Tibial artery (tissue), 4 donors: ENCODE data around the gene TP53I11.

Experiments used
- DNase-seq, 2 donors: peaks; one replicate each; pipeline ENCODE4 v3.0.0-alpha.2; 2019
- H3K27ac ChIP-seq, 2 donors: fragments of 200-600 bp; sonication (generic) in 1 of 2; 1 replicate in 1 of 2; 2 replicates in 1 of 2; pipeline ENCODE4 v1.5.1; 2018 to 2019; ENCODE audit warnings: mild to moderate bottlenecking in 1 of 2
- H3K27me3 ChIP-seq, 2 donors: fragments of 200-600 bp; sonication (generic) in 1 of 2; one replicate each; pipeline versions ENCODE4 v1.5.1 to v1.6.0; 2016 to 2019
- H3K36me3 ChIP-seq, 3 donors: fragments of 200-600 bp; sonication (generic) in 2 of 3; one replicate each; pipeline ENCODE4 v1.5.1; 2016 to 2019; ENCODE audit warnings: mild to moderate bottlenecking in 2 of 3
- H3K4me1 ChIP-seq, 4 donors: fragments of 200-600 bp; sonication (generic) in 2 of 4; 1 replicate in 3 of 4; 2 replicates in 1 of 4; pipeline ENCODE4 v1.5.1; 2016 to 2019
- H3K4me3 ChIP-seq, 2 donors: fragments of 200-600 bp; sonication (generic) in 1 of 2; 1 replicate in 1 of 2; 2 replicates in 1 of 2; pipeline ENCODE4 v1.5.1; 2018 to 2019; ENCODE audit warnings: mild to moderate bottlenecking in 2 of 2
- H3K9me3 ChIP-seq, 3 donors: fragments of 200-600 bp; sonication (generic) in 1 of 3; one replicate each; pipeline ENCODE4 v1.5.1; 2016 to 2019
- CTCF ChIP-seq, 2 experiments: fragments of 200-600 bp in 1 of 2; fragments of 450-650 bp in 1 of 2; IDR thresholded peaks; one replicate each; pipeline ENCODE4 v1.5.1; 2017 to 2019; ENCODE audit warnings: antibody characterized with exemption in 2 of 2, mild to moderate bottlenecking in 1 of 2, moderate library complexity in 1 of 2
- intact Hi-C: fragments of 100-400 bp; cut with DNase I; formaldehyde crosslinking; loops from one replicate; pipeline ENCODE4 v1.15.0; 2023; ENCODE audit warnings: low total_unique reads

Gene TP53I11

DNA sequence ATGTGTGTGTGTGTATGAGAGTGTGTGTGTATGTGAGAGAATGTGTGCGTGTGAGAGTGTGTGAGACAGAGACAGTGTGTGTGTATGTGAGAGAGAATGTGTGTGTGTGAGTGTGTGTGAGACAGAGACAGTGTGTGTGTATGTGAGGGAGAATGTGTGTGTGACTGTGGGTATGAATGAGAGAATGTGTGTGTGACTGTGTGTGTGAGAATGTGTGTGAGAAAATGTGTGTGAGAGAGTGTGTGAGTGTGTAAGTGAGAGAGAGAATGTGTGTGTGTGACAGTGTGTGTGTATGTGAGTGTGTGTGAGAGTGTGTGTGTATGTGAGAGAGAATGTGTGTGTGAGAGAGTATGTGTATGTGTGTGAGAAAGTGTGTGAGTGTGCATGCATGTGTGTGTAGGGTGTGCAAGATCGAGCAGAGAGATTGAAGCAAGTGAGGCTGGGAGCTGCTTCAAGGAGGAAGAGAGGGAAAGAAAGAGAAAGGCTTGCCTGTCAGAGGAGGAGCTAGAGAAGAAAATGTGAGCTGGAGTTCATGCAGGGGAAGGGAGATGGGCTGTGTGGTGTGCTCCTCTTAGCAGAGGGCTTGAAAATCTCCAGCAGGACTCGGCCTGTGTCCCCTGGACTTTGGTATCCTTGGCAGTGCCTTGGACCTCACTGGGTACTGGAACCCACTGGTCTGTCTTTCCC is 27.7 kb upstream of the TP53I11 start:
- TF ChIP-seq CTCF (IDR thresholded peaks at IDR 0.05), result no peak
- Histone ChIP-seq H3K27ac (no peak overlapping the region), H3K36me3 (no peaks in the 10 kb centered on the region), H3K4me3 (no peak overlapping the region), H3K9me3 (no peaks in the 10 kb centered on the region), H3K4me1 (peaks cover 0 to 9% (median 6%) of the 10 kb centered on the region in 4 donors), H3K27me3 (peaks cover 0 to 12% of the 10 kb centered on the region in 2 donors)
- DNase-seq, result no peak
- intact Hi-C loops, result no loop called here

DNA sequence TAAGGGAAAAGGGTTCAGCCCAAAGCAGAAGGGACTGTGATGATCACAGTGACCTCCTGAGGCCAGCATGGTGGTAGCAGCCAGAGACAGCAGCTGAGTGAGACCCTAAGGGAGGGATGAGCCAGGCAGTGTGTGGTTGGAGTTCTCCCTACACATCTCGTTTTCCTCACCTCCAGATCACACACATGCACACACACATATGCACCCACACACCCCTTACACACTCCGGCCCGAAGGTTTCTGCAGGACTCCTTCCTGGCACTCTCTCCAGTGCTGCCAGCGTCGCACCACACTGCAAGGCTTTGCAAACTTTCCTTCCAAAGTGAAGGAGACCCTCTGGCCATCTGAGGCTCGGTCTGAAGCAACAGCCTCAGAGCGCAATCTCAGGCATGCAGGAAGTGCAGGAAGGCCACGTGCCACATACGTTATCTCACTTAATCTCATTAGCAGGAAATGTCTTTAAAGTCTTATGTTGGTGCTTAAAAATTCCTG is 26.9 kb upstream of the TP53I11 start:
- TF ChIP-seq CTCF (IDR thresholded peaks at IDR 0.05), result no peak
- H3K27ac ChIP-seq, result no peak overlapping the region

GRCh38 chr11:44976576-44976975 is 25.9 kb upstream of the TP53I11 start:
- no peak overlapping the region for H3K27ac ChIP-seq
- no peak overlapping the region for H3K4me3 ChIP-seq
- DNase-seq, result no peak
- intact Hi-C loops, result no loop called here
- TF ChIP-seq CTCF (IDR thresholded peaks at IDR 0.05), result no peak
- no peaks in the 10 kb centered on the region for H3K9me3 ChIP-seq
- peaks cover 0 to 20% (median 10%) of the 10 kb centered on the region in 4 donors for H3K4me1 ChIP-seq
- no peaks in the 10 kb centered on the region for H3K36me3 ChIP-seq
- peaks cover 0 to 12% of the 10 kb centered on the region in 2 donors for H3K27me3 ChIP-seq

More for the DNA sequence above, 26.9 kb upstream of the TP53I11 start:
- no peaks in the 10 kb centered on the region for H3K9me3 ChIP-seq
- peaks cover 0 to 18% (median 10%) of the 10 kb centered on the region in 4 donors for H3K4me1 ChIP-seq
- no peaks in the 10 kb centered on the region for H3K36me3 ChIP-seq
- no peak overlapping the region for H3K4me3 ChIP-seq
- DNase-seq, result no peak
- intact Hi-C loops, result no loop called here
- H3K27me3 ChIP-seq, result peaks cover 0 to 12% of the 10 kb centered on the region in 2 donors

DNA sequence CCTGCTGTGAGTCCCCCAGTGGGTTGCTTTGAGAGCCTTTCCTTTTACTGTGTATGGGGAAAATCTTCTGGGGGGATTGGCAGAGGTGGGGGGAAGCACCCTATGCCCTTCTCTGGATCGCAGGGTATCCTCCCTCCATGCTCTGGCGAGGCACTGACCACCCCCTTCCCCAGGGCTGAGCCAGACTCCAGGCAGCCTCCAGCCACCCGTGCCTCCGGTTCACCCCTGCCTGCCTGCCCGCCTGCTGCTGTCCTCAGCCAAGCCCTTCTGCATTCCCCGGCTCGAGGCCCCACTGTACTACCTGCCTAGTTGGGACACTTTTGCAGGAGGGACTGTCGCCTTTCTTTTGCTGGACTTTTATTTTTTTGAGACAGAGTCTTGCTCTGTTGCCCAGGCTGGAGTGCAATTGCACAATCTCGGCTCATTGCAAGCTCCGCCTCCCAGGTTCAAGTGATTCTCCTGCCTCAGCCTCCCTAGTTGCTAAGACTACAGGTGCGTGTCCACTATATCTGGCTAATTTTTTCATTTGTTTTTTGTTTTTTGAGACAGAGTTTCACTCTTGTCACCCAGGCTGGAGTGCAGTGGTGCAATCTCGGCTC is 23.8 kb upstream of the TP53I11 start:
- peaks cover 0 to 20% (median 7%) of the 10 kb centered on the region in 4 donors for H3K4me1 ChIP-seq
- no peak for TF ChIP-seq CTCF (IDR thresholded peaks at IDR 0.05)
- no peak for DNase-seq
- H3K27ac ChIP-seq, result no peak overlapping the region
- H3K4me3 ChIP-seq, result no peak overlapping the region
- no peaks in the 10 kb centered on the region for H3K36me3 ChIP-seq
- no peaks in the 10 kb centered on the region for H3K27me3 ChIP-seq
- H3K9me3 ChIP-seq, result no peaks in the 10 kb centered on the region
- intact Hi-C loops, result no loop called here

GRCh38 chr11:44973632-44974401 is 23.1 kb upstream of the TP53I11 start:
- no peak overlapping the region for H3K27ac ChIP-seq
- intact Hi-C loops, result no loop called here
- no peak overlapping the region for H3K4me3 ChIP-seq
- no peak for TF ChIP-seq CTCF (IDR thresholded peaks at IDR 0.05)
- no peaks in the 10 kb centered on the region for H3K36me3 ChIP-seq
- H3K9me3 ChIP-seq, result no peaks in the 10 kb centered on the region
- H3K4me1 ChIP-seq, result peaks cover 0 to 20% (median 7%) of the 10 kb centered on the region in 4 donors
- no peak for DNase-seq
- no peaks in the 10 kb centered on the region for H3K27me3 ChIP-seq
